Measurements from ENCODE around the gene ZBTB39.
"Not testable (repeated sequence)": the region's sequence is repeated elsewhere in the genome, so short reads cannot be mapped to it uniquely, and the experiment has no call there.

ZBTB39 gene

GRCh38 chr12:56978397-56979138 is 27.8 kb downstream of the ZBTB39 start:
- DNase-seq: no peak

GRCh38 chr12:56977361-56977760 is 29.0 kb downstream of the ZBTB39 start:
- DNase-seq: not testable (repeated sequence)

- DNase-seq: not testable (repeated sequence)
These were observed 32.1 kb downstream of the ZBTB39 start for GRCh38 chr12:56974224-56974623.

GRCh38 chr12:56968910-56969309 is 37.4 kb downstream of the ZBTB39 start:
- not testable (repeated sequence) for DNase-seq

- DNase-seq: not testable (repeated sequence)
These were observed 40.2 kb downstream of the ZBTB39 start for GRCh38 chr12:56965997-56966642.

- not testable (repeated sequence) for DNase-seq
These were observed 41.2 kb downstream of the ZBTB39 start for GRCh38 chr12:56965124-56965523.

- DNase-seq: not testable (repeated sequence)
These were observed 42.8 kb downstream of the ZBTB39 start for GRCh38 chr12:56963557-56963956.

- DNase-seq: not testable (repeated sequence)
These were observed 44.1 kb downstream of the ZBTB39 start for GRCh38 chr12:56962247-56962646.

- DNase-seq: no peak
These were observed 47.9 kb downstream of the ZBTB39 start for GRCh38 chr12:56958422-56958821.

- no peak for DNase-seq
These were observed 48.9 kb downstream of the ZBTB39 start, which contains the start of gene RDH16 for GRCh38 chr12:56957229-56958052. TSS of gene RDH16 (minus strand) at chr12:56957608. CDS start at chr12:56957462, 146 bp downstream.

GRCh38 chr12:56955631-56956256 is 50.6 kb downstream of the ZBTB39 start:
- DNase-seq: no peak

GRCh38 chr12:56954958-56955355 is 51.4 kb downstream of the ZBTB39 start:
- DNase-seq: no peak

- no peak for DNase-seq
These were observed 52.0 kb downstream of the ZBTB39 start for GRCh38 chr12:56954057-56954957.

- no peak for DNase-seq
These were observed 53.0 kb downstream of the ZBTB39 start for GRCh38 chr12:56953314-56953713.

GRCh38 chr12:56951582-56952339 is 54.6 kb downstream of the ZBTB39 start:
- DNase-seq: no peak

GRCh38 chr12:56948881-56949280 is 57.5 kb downstream of the ZBTB39 start:
- DNase-seq: no peak

All from stimulated activated CD4-positive, alpha-beta T cell treated with anti-CD3 and anti-CD28 coated beads, Interleukin-2, amount 100 ng/mL, for 24 hours (primary cell).